Suprapubic skin (tissue), 3 donors: ENCODE results near the gene RGL4.

Experiments used
- EP300 ChIP-seq: sonication (generic); formaldehyde crosslinking; IDR thresholded peaks from one replicate; pipeline ENCODE4 v1.6.1; 2017; ENCODE audit warnings: antibody characterized with exemption
- POLR2A ChIP-seq, 2 donors: fragments of 450-650 bp; IDR thresholded peaks; one replicate each; pipeline ENCODE4 v1.6.1; 2017; ENCODE audit warnings: antibody characterized with exemption in 2 of 2, mild to moderate bottlenecking in 2 of 2, moderate library complexity in 2 of 2
- TF ChIP-seq, protein P1 (sequence below), 2 donors: fragments of 200-600 bp in 1 of 2; fragments of 450-650 bp in 1 of 2; sonication (generic) in 1 of 2; IDR thresholded peaks; one replicate each; pipeline ENCODE4 v1.5.1; 2016 to 2019; ENCODE audit warnings: antibody characterized with exemption in 2 of 2, mild to moderate bottlenecking in 1 of 2, moderate library complexity in 1 of 2

- TF ChIP-seq, protein P1, sequence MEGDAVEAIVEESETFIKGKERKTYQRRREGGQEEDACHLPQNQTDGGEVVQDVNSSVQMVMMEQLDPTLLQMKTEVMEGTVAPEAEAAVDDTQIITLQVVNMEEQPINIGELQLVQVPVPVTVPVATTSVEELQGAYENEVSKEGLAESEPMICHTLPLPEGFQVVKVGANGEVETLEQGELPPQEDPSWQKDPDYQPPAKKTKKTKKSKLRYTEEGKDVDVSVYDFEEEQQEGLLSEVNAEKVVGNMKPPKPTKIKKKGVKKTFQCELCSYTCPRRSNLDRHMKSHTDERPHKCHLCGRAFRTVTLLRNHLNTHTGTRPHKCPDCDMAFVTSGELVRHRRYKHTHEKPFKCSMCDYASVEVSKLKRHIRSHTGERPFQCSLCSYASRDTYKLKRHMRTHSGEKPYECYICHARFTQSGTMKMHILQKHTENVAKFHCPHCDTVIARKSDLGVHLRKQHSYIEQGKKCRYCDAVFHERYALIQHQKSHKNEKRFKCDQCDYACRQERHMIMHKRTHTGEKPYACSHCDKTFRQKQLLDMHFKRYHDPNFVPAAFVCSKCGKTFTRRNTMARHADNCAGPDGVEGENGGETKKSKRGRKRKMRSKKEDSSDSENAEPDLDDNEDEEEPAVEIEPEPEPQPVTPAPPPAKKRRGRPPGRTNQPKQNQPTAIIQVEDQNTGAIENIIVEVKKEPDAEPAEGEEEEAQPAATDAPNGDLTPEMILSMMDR (IDR thresholded peaks at IDR 0.05) = no peak
- TF ChIP-seq POLR2A (IDR thresholded peaks at IDR 0.05) (no peak), EP300 (no peak)
These were observed 2.2 kb upstream of the RGL4 start for GRCh38 chr22:23688571-23688970.
